Measurements from ENCODE around the gene ATIC. TPM values are rescaled to one million over a fixed set of nuclear protein-coding genes. Genes with fewer than 3 reads are reported as not detected.

The ATIC gene
- total RNA-seq, 1 experiment from 2014 or later = 295 TPM

DNA sequence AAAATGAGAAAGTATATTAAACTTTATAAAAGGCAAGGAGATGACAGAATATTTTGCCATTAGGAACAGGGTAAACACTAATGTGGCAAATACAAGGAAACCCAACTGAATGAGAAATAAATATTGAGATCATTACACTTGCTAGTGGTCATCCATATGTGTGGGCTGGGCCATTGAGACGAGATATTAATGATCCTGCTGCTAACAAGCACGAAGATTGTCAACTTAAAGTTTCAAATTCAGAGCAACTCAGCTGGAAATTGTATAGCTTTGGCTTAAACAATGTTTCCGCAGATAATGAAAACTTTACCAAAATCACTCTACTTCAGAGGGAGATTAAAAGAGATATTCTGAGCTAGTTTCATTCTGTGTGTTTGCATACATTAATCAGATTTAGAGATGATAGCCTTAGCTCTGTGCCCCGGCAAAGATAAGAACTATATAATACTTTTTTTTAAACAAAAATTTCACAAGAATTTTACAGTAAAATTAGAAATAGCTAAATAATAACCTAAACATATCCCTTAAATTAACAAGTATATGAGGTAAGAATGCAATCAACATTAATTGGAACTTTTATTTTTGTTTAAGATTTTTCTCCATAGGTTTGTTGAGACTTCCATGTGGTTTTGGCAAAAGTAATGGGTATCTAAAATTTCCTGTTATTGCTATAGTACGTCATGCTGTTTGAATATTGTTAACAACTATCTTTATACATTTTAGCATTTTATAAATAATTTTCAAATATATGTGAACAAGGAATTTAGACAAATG, 84.0 kb downstream of the ATIC start:
- Histone ChIP-seq H3K4me1 (ENCODE audit: insufficient read depth, low read length) (no peaks in the 10 kb centered on the region; the same call in 1 of the 2 replicates), H3K56ac (ENCODE audit: insufficient read length, low read depth, low read length) (no peak overlapping the region), H3K9ac (ENCODE audit: extremely low read depth, insufficient read length, low read length) (no peak overlapping the region), H2AK5ac (ENCODE audit: insufficient read length, low read length) (no peak overlapping the region), H3K9me3 (ENCODE audit: control insufficient read depth, low read depth, low read length) (no peaks in the 10 kb centered on the region), H3K27me3 (ENCODE audit: insufficient read depth, low read length) (no peaks in the 10 kb centered on the region), H4K8ac (replicated peaks; ENCODE audit: insufficient read length, low read depth, low read length) (no peak overlapping the region), H3K79me2 (ENCODE audit: insufficient read depth, low read length) (no peaks in the 10 kb centered on the region), H4K5ac (ENCODE audit: insufficient read length, low read depth, low read length) (no peak overlapping the region), H3K18ac (ENCODE audit: insufficient read length, low read depth, low read length) (no peak overlapping the region), H2AFZ (ENCODE audit: low read length) (no peak overlapping the region), H2BK5ac (ENCODE audit: insufficient read length, low read length) (no peak overlapping the region), H2BK120ac (ENCODE audit: low read depth, low read length, poor library complexity, severe bottlenecking) (no peak overlapping the region), H3K4me2 (ENCODE audit: insufficient read depth, insufficient read length, low read length) (no peak overlapping the region), H3K4ac (ENCODE audit: low read depth, low read length) (no peak overlapping the region), H4K91ac (ENCODE audit: insufficient read length, low read depth, low read length) (no peak overlapping the region), H3T11ph (ENCODE audit: low read length) (no peak overlapping the region), H4K20me1 (ENCODE audit: control insufficient read depth, insufficient read depth, insufficient read length) (no peaks in the 10 kb centered on the region), H3K27ac (ENCODE audit: insufficient read length, low read depth, low read length) (no peak overlapping the region), H2BK12ac (ENCODE audit: insufficient read length, low read depth, low read length) (no peak overlapping the region), H3K23me2 (ENCODE audit: insufficient read length, low read depth, low read length, poor library complexity, severe bottlenecking) (no peaks in the 10 kb centered on the region), H2BK15ac (ENCODE audit: low read depth, low read length) (no peak overlapping the region), H3K23ac (ENCODE audit: insufficient read length, low read depth, low read length) (no peak overlapping the region), H3K14ac (ENCODE audit: insufficient read depth, low read length) (no peak overlapping the region), H3K79me1 (ENCODE audit: insufficient read depth, low read depth, low read length, poor library complexity, severe bottlenecking) (no peaks in the 10 kb centered on the region), H2BK20ac (ENCODE audit: low read depth, low read length, poor library complexity, severe bottlenecking) (no peak overlapping the region)
- no CpG with 5 or more reads among the region's 5 CpGs for WGBS (ENCODE audit: extremely low coverage, insufficient read length, low lambda C conversion rate)
- TF ChIP-seq, protein P1, sequence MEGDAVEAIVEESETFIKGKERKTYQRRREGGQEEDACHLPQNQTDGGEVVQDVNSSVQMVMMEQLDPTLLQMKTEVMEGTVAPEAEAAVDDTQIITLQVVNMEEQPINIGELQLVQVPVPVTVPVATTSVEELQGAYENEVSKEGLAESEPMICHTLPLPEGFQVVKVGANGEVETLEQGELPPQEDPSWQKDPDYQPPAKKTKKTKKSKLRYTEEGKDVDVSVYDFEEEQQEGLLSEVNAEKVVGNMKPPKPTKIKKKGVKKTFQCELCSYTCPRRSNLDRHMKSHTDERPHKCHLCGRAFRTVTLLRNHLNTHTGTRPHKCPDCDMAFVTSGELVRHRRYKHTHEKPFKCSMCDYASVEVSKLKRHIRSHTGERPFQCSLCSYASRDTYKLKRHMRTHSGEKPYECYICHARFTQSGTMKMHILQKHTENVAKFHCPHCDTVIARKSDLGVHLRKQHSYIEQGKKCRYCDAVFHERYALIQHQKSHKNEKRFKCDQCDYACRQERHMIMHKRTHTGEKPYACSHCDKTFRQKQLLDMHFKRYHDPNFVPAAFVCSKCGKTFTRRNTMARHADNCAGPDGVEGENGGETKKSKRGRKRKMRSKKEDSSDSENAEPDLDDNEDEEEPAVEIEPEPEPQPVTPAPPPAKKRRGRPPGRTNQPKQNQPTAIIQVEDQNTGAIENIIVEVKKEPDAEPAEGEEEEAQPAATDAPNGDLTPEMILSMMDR (conservative IDR thresholded peaks at IDR 0.05) = no peak
- H3K4me1 Mint-ChIP-seq = peaks cover 20 to 32% of the 10 kb centered on the region in 2 experiments
- no peak for DNase-seq
- H3K36me3 Mint-ChIP-seq (ENCODE audit: insufficient read depth in 1 of 3, low read depth in 3 of 3) = peaks cover 10 to 25% (median 18%) of the 10 kb centered on the region in 3 experiments
- H3K4me3 Mint-ChIP-seq = no peak overlapping the region
- peaks cover 0 to 3% of the 10 kb centered on the region in 2 experiments; a peak in 1 of 5 replicates for H3K9me3 Mint-ChIP-seq
- no peak overlapping the region for H3K27ac Mint-ChIP-seq
- H3K27me3 Mint-ChIP-seq (ENCODE audit: low read depth) = no peaks in the 10 kb centered on the region

All from H9 (cell line).